ENCODE results near the gene EBF3. TPM values are rescaled to one million over a fixed set of nuclear protein-coding genes. Genes with fewer than 3 reads are reported as not detected.

Gene EBF3
- total RNA-seq, 6 experiments from 2014 or later = 0.12 TPM; not detected in 5

GRCh38 chr10:129895811-129896135, 68.3 kb downstream of the EBF3 start:
- Histone ChIP-seq H3K27me3 (no peaks in the 10 kb centered on the region), H3K9me3 (no peaks in the 10 kb centered on the region), H3K4me3 (no peak overlapping the region), H3K36me3 (no peaks in the 10 kb centered on the region), H3K27ac (no peak overlapping the region), H3K4me1 (no peaks in the 10 kb centered on the region)
- no peak for ATAC-seq
- intact Hi-C loops (cut with DNase I) = no loop called here
- DNase-seq = no peak
- TF ChIP-seq POLR2A (IDR thresholded peaks at IDR 0.05) = no peak
- WGBS (ENCODE audit: insufficient coverage, low coverage, low lambda C conversion rate, missing lambda C conversion rate) = 95% methylated on average over 4 of the region's 4 CpGs

GRCh38 chr10:129894698-129895097, 69.4 kb downstream of the EBF3 start:
- ATAC-seq = no peak

GRCh38 chr10:129893104-129894089, 70.7 kb downstream of the EBF3 start:
- Histone ChIP-seq H3K36me3 (no peaks in the 10 kb centered on the region), H3K4me3 (no peak overlapping the region), H3K27ac (no peak overlapping the region), H3K4me1 (no peaks in the 10 kb centered on the region), H3K9me3 (no peaks in the 10 kb centered on the region), H3K27me3 (no peaks in the 10 kb centered on the region)
- TF ChIP-seq CTCF (IDR thresholded peaks at IDR 0.05) (no peak), POLR2A (IDR thresholded peaks at IDR 0.05) (no peak)
- DNase-seq (no peak), ATAC-seq (no peak)
- WGBS (ENCODE audit: insufficient coverage, low coverage, low lambda C conversion rate, missing lambda C conversion rate) = 47% methylated on average over 9 of the region's 20 CpGs
- intact Hi-C loops (cut with DNase I) = no loop called here

More at GRCh38 chr10:129894698-129895097, 69.4 kb downstream of the EBF3 start:
- Histone ChIP-seq H3K36me3 (no peaks in the 10 kb centered on the region), H3K27ac (no peak overlapping the region), H3K27me3 (no peaks in the 10 kb centered on the region), H3K4me3 (no peak overlapping the region), H3K4me1 (no peaks in the 10 kb centered on the region), H3K9me3 (no peaks in the 10 kb centered on the region)
- TF ChIP-seq POLR2A (IDR thresholded peaks at IDR 0.05) (no peak), CTCF (IDR thresholded peaks at IDR 0.05) (no peak)
- intact Hi-C loops (cut with DNase I) = no loop called here
- DNase-seq = no peak
- WGBS (ENCODE audit: insufficient coverage, low coverage, low lambda C conversion rate, missing lambda C conversion rate) = no CpG with 5 or more reads among the region's 3 CpGs

GRCh38 chr10:129892548-129893052, 71.5 kb downstream of the EBF3 start:
- DNase-seq (no peak), ATAC-seq (no peak)
- Histone ChIP-seq H3K36me3 (no peaks in the 10 kb centered on the region), H3K9me3 (no peaks in the 10 kb centered on the region), H3K4me3 (no peak overlapping the region), H3K27me3 (no peaks in the 10 kb centered on the region), H3K27ac (no peak overlapping the region), H3K4me1 (no peaks in the 10 kb centered on the region)
- intact Hi-C loops (cut with DNase I) = no loop called here
- TF ChIP-seq CTCF (IDR thresholded peaks at IDR 0.05) = no peak
- TF ChIP-seq POLR2A (IDR thresholded peaks at IDR 0.05) = no peak
- WGBS (ENCODE audit: insufficient coverage, low coverage, low lambda C conversion rate, missing lambda C conversion rate) = 56% methylated on average over 17 of the region's 18 CpGs

GRCh38 chr10:129891806-129892205, 72.3 kb downstream of the EBF3 start:
- intact Hi-C loops (cut with DNase I) = no loop called here
- no peak for ATAC-seq
- Histone ChIP-seq H3K4me3 (no peak overlapping the region), H3K9me3 (no peaks in the 10 kb centered on the region), H3K27me3 (no peaks in the 10 kb centered on the region), H3K27ac (no peak overlapping the region), H3K36me3 (no peaks in the 10 kb centered on the region), H3K4me1 (no peaks in the 10 kb centered on the region)
- no peak for DNase-seq
- 68% methylated on average over 8 of the region's 13 CpGs for WGBS (ENCODE audit: insufficient coverage, low coverage, low lambda C conversion rate, missing lambda C conversion rate)
- TF ChIP-seq CTCF (IDR thresholded peaks at IDR 0.05) (no peak), POLR2A (IDR thresholded peaks at IDR 0.05) (no peak)
